Mesendoderm (in vitro differentiated cells): ENCODE measurements around the gene HGF.
A peak's percentile ranks its signal among the peaks of the same experiment; 100 is the strongest.

Experiments used
- DNase-seq: peaks from one replicate; pipeline ENCODE4 v3.0.0; 2013
- H2AK5ac ChIP-seq: 2 replicates; pipeline ENCODE4 v1.6.1; 2013; ENCODE audit warnings: low read length, inconsistent platforms
- H2BK120ac ChIP-seq: 2 replicates; pipeline ENCODE4 v1.6.1; 2013; ENCODE audit warnings: low read depth, mild to moderate bottlenecking, low read length, moderate library complexity, mixed read lengths
- H2BK15ac ChIP-seq: replicated peaks from 2 replicates; pipeline ENCODE4 v1.6.1; 2013; ENCODE audit warnings: low read depth, mild to moderate bottlenecking, moderate library complexity
- H2BK5ac ChIP-seq: 2 replicates; pipeline ENCODE4 v1.6.1; 2013; ENCODE audit warnings: low read length, inconsistent platforms
- H3K18ac ChIP-seq: 2 replicates; pipeline ENCODE4 v1.6.1; 2013; ENCODE audit warnings: mild to moderate bottlenecking, low read length, mixed read lengths
- H3K23ac ChIP-seq: one replicate; pipeline ENCODE4 v1.6.1; 2013; ENCODE audit warnings: low read length
- H3K27ac ChIP-seq: 2 replicates; pipeline ENCODE4 v1.5.1; 2013; ENCODE audit warnings: low read depth, mild to moderate bottlenecking, inconsistent platforms, low read length, moderate library complexity
- H3K27me3 ChIP-seq: 2 replicates; pipeline ENCODE4 v1.6.1; 2013; ENCODE audit warnings: low read length, control low read depth, mild to moderate bottlenecking, inconsistent platforms; ENCODE audit not compliant: insufficient read depth, poor library complexity
- H3K36me3 ChIP-seq: 2 replicates; pipeline ENCODE4 v1.6.1; 2013; ENCODE audit warnings: low read length, inconsistent platforms; ENCODE audit not compliant: control insufficient read depth, insufficient read depth
- H3K4ac ChIP-seq: one replicate; pipeline ENCODE4 v1.6.1; 2013; ENCODE audit warnings: low read depth, mild to moderate bottlenecking, low read length, moderate library complexity
- H3K4me1 ChIP-seq: 2 replicates; pipeline ENCODE4 v1.6.1; 2013; ENCODE audit warnings: low read depth, low read length, inconsistent platforms; ENCODE audit not compliant: control insufficient read depth
- H3K4me2 ChIP-seq: 2 replicates; pipeline ENCODE4 v1.6.1; 2013; ENCODE audit warnings: low read length
- H3K4me3 ChIP-seq: 2 replicates; pipeline ENCODE4 v1.5.1; 2013; ENCODE audit warnings: mild to moderate bottlenecking, low read length
- H3K56ac ChIP-seq: one replicate; pipeline ENCODE4 v1.6.1; 2013; ENCODE audit warnings: low read length
- H3K79me1 ChIP-seq: 2 replicates; pipeline ENCODE4 v1.6.1; 2013; ENCODE audit warnings: low read length, inconsistent platforms
- H3K79me2 ChIP-seq: 2 replicates; pipeline ENCODE4 v1.6.1; 2013; ENCODE audit warnings: mild to moderate bottlenecking, low read length; ENCODE audit not compliant: control insufficient read depth, insufficient read depth
- H3K9ac ChIP-seq: 2 replicates; pipeline ENCODE4 v1.6.1; 2013; ENCODE audit warnings: low read length, inconsistent platforms
- H4K5ac ChIP-seq: one replicate; pipeline ENCODE4 v1.6.1; 2013; ENCODE audit warnings: low read length
- H4K8ac ChIP-seq: one replicate; pipeline ENCODE4 v1.6.1; 2013; ENCODE audit warnings: low read depth, mild to moderate bottlenecking, control low read depth, low read length, moderate library complexity
- WGBS: extraction: QIAGEN DNeasy Blood & Tissue Kit; methylation state at CpG from one replicate; pipeline ENCODE4 v1.1.7; 2013; ENCODE audit warnings: low lambda C conversion rate, missing lambda C conversion rate; ENCODE audit not compliant: insufficient coverage; ENCODE audit errors: extremely low coverage; 5-methylcytosine and 5-hydroxymethylcytosine counted together

HGF gene

GRCh38 chr7:81690251-81690650 is 79.6 kb downstream of the HGF start:
- no peaks in the 10 kb centered on the region for H3K4me1 ChIP-seq
- no peaks in the 10 kb centered on the region for H3K36me3 ChIP-seq
- H3K79me1 ChIP-seq = no peaks in the 10 kb centered on the region
- no peak overlapping the region for H3K9ac ChIP-seq
- no peak overlapping the region for H4K5ac ChIP-seq
- H2BK5ac ChIP-seq = no peak overlapping the region
- no peaks in the 10 kb centered on the region for H3K27me3 ChIP-seq
- no peak overlapping the region for H3K4ac ChIP-seq
- H2BK120ac ChIP-seq = no peak overlapping the region
- H3K23ac ChIP-seq = no peak overlapping the region
- no peak overlapping the region for H3K4me2 ChIP-seq
- no peak overlapping the region for H2BK15ac ChIP-seq
- no peak overlapping the region for H3K56ac ChIP-seq
- DNase-seq = peak; percentile 50
- H3K27ac ChIP-seq = no peak overlapping the region
- no peak overlapping the region for H2AK5ac ChIP-seq
- WGBS = no CpG with 5 or more reads among the region's 5 CpGs
- H3K4me3 ChIP-seq = no peak overlapping the region
- H4K8ac ChIP-seq = no peak overlapping the region
- no peaks in the 10 kb centered on the region for H3K79me2 ChIP-seq
- no peak overlapping the region for H3K18ac ChIP-seq

- no CpG with 5 or more reads among the region's 4 CpGs for WGBS
- no peak overlapping the region for H4K8ac ChIP-seq
- H3K27me3 ChIP-seq = no peaks in the 10 kb centered on the region
Measured at GRCh38 chr7:81688622-81689411, 81.0 kb downstream of the HGF start.

GRCh38 chr7:81687062-81687461 is 82.8 kb downstream of the HGF start:
- Histone ChIP-seq H3K79me2 (no peaks in the 10 kb centered on the region), H2AK5ac (no peak overlapping the region), H3K18ac (no peak overlapping the region), H3K27ac (no peak overlapping the region), H3K4me3 (no peak overlapping the region), H3K23ac (no peak overlapping the region), H4K5ac (no peak overlapping the region), H2BK5ac (no peak overlapping the region), H3K36me3 (no peaks in the 10 kb centered on the region), H3K4me1 (no peaks in the 10 kb centered on the region), H3K4ac (no peak overlapping the region), H3K27me3 (no peaks in the 10 kb centered on the region), H2BK120ac (no peak overlapping the region), H3K56ac (no peak overlapping the region), H3K9ac (no peak overlapping the region), H4K8ac (no peak overlapping the region), H3K79me1 (no peaks in the 10 kb centered on the region), H2BK15ac (no peak overlapping the region), H3K4me2 (no peak overlapping the region)
- no peak for DNase-seq

More at GRCh38 chr7:81688622-81689411, 81.0 kb downstream of the HGF start:
- Histone ChIP-seq H3K27ac (no peak overlapping the region), H3K56ac (no peak overlapping the region), H3K9ac (no peak overlapping the region), H2BK15ac (no peak overlapping the region), H2BK120ac (no peak overlapping the region), H3K4me1 (no peaks in the 10 kb centered on the region), H3K4me3 (no peak overlapping the region), H3K79me2 (no peaks in the 10 kb centered on the region), H3K4me2 (no peak overlapping the region), H3K23ac (no peak overlapping the region), H4K5ac (no peak overlapping the region), H3K79me1 (no peaks in the 10 kb centered on the region), H3K4ac (no peak overlapping the region), H2AK5ac (no peak overlapping the region), H3K18ac (no peak overlapping the region), H3K36me3 (no peaks in the 10 kb centered on the region), H2BK5ac (no peak overlapping the region)
- DNase-seq = no peak

- Histone ChIP-seq H3K4ac (no peak overlapping the region), H2BK5ac (no peak overlapping the region), H4K5ac (no peak overlapping the region), H2AK5ac (no peak overlapping the region), H3K79me1 (no peaks in the 10 kb centered on the region), H3K27me3 (no peaks in the 10 kb centered on the region), H3K23ac (no peak overlapping the region), H2BK120ac (no peak overlapping the region), H3K27ac (no peak overlapping the region), H3K4me2 (no peak overlapping the region), H3K4me3 (no peak overlapping the region), H3K36me3 (no peaks in the 10 kb centered on the region), H3K4me1 (no peaks in the 10 kb centered on the region), H4K8ac (no peak overlapping the region), H2BK15ac (no peak overlapping the region), H3K9ac (no peak overlapping the region), H3K56ac (no peak overlapping the region), H3K79me2 (no peaks in the 10 kb centered on the region), H3K18ac (no peak overlapping the region)
- DNase-seq = no peak
- WGBS = no CpG with 5 or more reads among the region's 3 CpGs
Measured at GRCh38 chr7:81685270-81685868, 84.5 kb downstream of the HGF start.

- Histone ChIP-seq H2BK120ac (no peak overlapping the region), H4K8ac (no peak overlapping the region), H3K4me2 (no peak overlapping the region), H3K56ac (no peak overlapping the region), H2AK5ac (no peak overlapping the region), H3K79me2 (no peaks in the 10 kb centered on the region), H2BK15ac (no peak overlapping the region), H3K18ac (no peak overlapping the region), H3K4ac (no peak overlapping the region), H3K9ac (no peak overlapping the region), H3K79me1 (no peaks in the 10 kb centered on the region), H3K4me3 (no peak overlapping the region), H3K27me3 (no peaks in the 10 kb centered on the region), H3K27ac (no peak overlapping the region), H2BK5ac (no peak overlapping the region), H3K4me1 (no peaks in the 10 kb centered on the region), H3K23ac (no peak overlapping the region), H4K5ac (no peak overlapping the region), H3K36me3 (no peaks in the 10 kb centered on the region)
- WGBS = no CpG with 5 or more reads among the region's 2 CpGs
- peak; percentile 79 for DNase-seq
Measured at GRCh38 chr7:81684514-81685269, 85.2 kb downstream of the HGF start.
